ENCODE data around the gene SP110.

DNA sequence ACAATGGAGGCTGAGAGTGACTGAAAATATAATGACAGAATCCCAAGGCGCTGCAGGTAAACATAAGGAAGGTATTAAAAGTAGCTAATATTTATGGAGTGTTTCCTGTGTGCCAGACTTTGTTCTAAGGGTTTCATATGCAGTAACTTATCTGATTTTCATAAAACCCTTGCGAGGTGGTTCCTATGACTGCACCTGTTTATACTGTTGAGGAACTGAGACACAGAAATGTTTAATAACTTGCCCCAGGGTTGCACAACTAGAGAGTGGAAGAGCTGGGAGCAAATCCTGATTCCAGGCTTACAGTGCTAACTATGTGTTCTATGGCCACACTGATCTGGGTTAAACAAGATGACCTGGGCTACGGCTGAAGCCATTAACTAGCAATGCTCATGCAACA is 2.4 kb downstream of the SP110 start:
- TF ChIP-seq ZNF274 (IDR thresholded peaks at IDR 0.05; ENCODE audit: low read depth, low read length) (no peak), SUZ12 (IDR thresholded peaks at IDR 0.05; ENCODE audit: extremely low read depth, insufficient read depth, insufficient read length) (no peak), YY1 (IDR thresholded peaks at IDR 0.05; ENCODE audit: insufficient read depth, insufficient read length) (no peak)

Data from NT2/D1 (cell line).